SW480 (cell line): ENCODE results near the gene POLR2M.
A peak's percentile ranks its signal among the peaks of the same experiment; 100 is the strongest.

ENCODE experiments used
- DNase-seq: peaks from one replicate; pipeline ENCODE4 v3.0.0-alpha.2; 2016; ENCODE audit warnings: low spot score

POLR2M gene

GRCh38 chr15:57740048-57740447, 33.5 kb downstream of the POLR2M start:
- DNase-seq, result no peak

GRCh38 chr15:57741089-57741488, 34.6 kb downstream of the POLR2M start:
- DNase-seq, result no peak

- DNase-seq, result peak; percentile 4
Measured at GRCh38 chr15:57743424-57743823, 36.9 kb downstream of the POLR2M start.

- no peak for DNase-seq
Measured at GRCh38 chr15:57746786-57747185, 40.3 kb downstream of the POLR2M start.

GRCh38 chr15:57747206-57747896, 40.8 kb downstream of the POLR2M start:
- DNase-seq, result no peak

- DNase-seq, result peak; percentile 16
Measured at GRCh38 chr15:57751177-57751800, 44.8 kb downstream of the POLR2M start.

GRCh38 chr15:57752436-57752835, 45.9 kb downstream of the POLR2M start:
- DNase-seq, result no peak

- DNase-seq, result no peak
Measured at GRCh38 chr15:57752840-57753239, 46.3 kb downstream of the POLR2M start.

GRCh38 chr15:57756466-57756865, 50.0 kb downstream of the POLR2M start:
- no peak for DNase-seq

GRCh38 chr15:57758560-57758959, 52.0 kb downstream of the POLR2M start:
- DNase-seq, result no peak

- no peak for DNase-seq
Measured at GRCh38 chr15:57761562-57761961, 55.0 kb downstream of the POLR2M start.

GRCh38 chr15:57762302-57762701, 55.8 kb downstream of the POLR2M start:
- DNase-seq, result no peak

GRCh38 chr15:57763176-57763964, 56.9 kb downstream of the POLR2M start:
- no peak for DNase-seq
